Activated CD8-positive, alpha-beta T cell treated with anti-CD3 and anti-CD28 coated beads for 36 hours (primary cell): ENCODE data around the gene PLXNB2. TPM values are rescaled to one million over a fixed set of nuclear protein-coding genes. Genes with fewer than 3 reads are reported as not detected.

Experiments used
- ATAC-seq: fragments of 200-7000 bp; cut with Tn5 transposase; one replicate; pipeline ENCODE4 v1.10.0; 2021; ENCODE audit warnings: mild to moderate bottlenecking, moderate library complexity
- CTCF ChIA-PET: fragments of 350-600 bp; sonication (Branson Sonifier 250); formaldehyde crosslinking; loops from one replicate; lab custom pipeline; 2021; ENCODE audit warnings: antibody characterized with exemption; lab: Charles Lee
- POLR2A ChIA-PET: fragments of 350-600 bp; sonication (Branson Sonifier 250); formaldehyde crosslinking; loops from one replicate; lab custom pipeline; 2021; ENCODE audit warnings: antibody characterized with exemption; lab: Charles Lee
- DNase-seq: peaks from one replicate; pipeline ENCODE4 v3.0.0-alpha.2; 2020
- H3K27ac Mint-ChIP-seq: one replicate; pipeline ENCODE4 v1.8.0; 2021; ENCODE audit warnings: mild to moderate bottlenecking, mixed read lengths
- H3K27me3 Mint-ChIP-seq: one replicate; pipeline ENCODE4 v1.8.0; 2021; ENCODE audit warnings: mixed read lengths
- H3K36me3 Mint-ChIP-seq: one replicate; pipeline ENCODE4 v1.8.0; 2021; ENCODE audit warnings: low read depth, mixed read lengths
- H3K4me1 Mint-ChIP-seq: one replicate; pipeline ENCODE4 v1.8.0; 2021; ENCODE audit warnings: low read depth, mixed read lengths
- H3K4me3 Mint-ChIP-seq: one replicate; pipeline ENCODE4 v1.8.0; 2021; ENCODE audit warnings: mild to moderate bottlenecking, moderate library complexity, mixed read lengths
- H3K9me3 Mint-ChIP-seq: one replicate; pipeline ENCODE4 v1.8.0; 2021; ENCODE audit warnings: mixed read lengths
- CTCF ChIP-seq: fragments of 200-600 bp; IDR thresholded peaks from one replicate; pipeline ENCODE4 v1.8.0; 2022; ENCODE audit warnings: antibody characterized with exemption, mild to moderate bottlenecking
- intact Hi-C: fragments of 100-400 bp; cut with micrococcal nuclease; formaldehyde crosslinking; loops from one replicate; pipeline ENCODE4 v1.10.0; 2022
- total RNA-seq, 2 experiments: library from RNA; stranded (reverse); gene quantifications; one replicate each; pipeline ENCODE4 v1.2.3, GENCODE V29; 2021

Gene PLXNB2
- total RNA-seq, 2 experiments from 2014 or later: 22.1 to 26.4 TPM

GRCh38 chr22:50299785-50300619 is 7.4 kb downstream of the PLXNB2 start:
- ATAC-seq (no peak), DNase-seq (no peak)
- POLR2A ChIA-PET: interaction anchor here (1.0 kb wide), 1 partner anchor 14 kb away, joined by 3 read pairs; no protein-coding TSS in a partner anchor

GRCh38 chr22:50298937-50299784 is 8.3 kb downstream of the PLXNB2 start:
- Mint-ChIP-seq H3K9me3 (no peaks in the 10 kb centered on the region), H3K4me3 (no peak overlapping the region), H3K36me3 (no peaks in the 10 kb centered on the region), H3K27ac (no peak overlapping the region), H3K4me1 (peaks cover 8% of the 10 kb centered on the region), H3K27me3 (peaks cover 9% of the 10 kb centered on the region)
- no peak for DNase-seq
- ATAC-seq: no peak
- POLR2A ChIA-PET: interaction anchor here (0.8 kb wide), 1 partner anchor 8 kb away, joined by 3 read pairs; the partner anchor contains the start of gene PLXNB2
- CTCF ChIA-PET: interaction anchor here (0.8 to 1.0 kb wide), 2 partner anchors 15 to 23 kb away, joined by 3 read pairs; no protein-coding TSS in a partner anchor
- intact Hi-C loops: no loop called here
- no peak for TF ChIP-seq CTCF

More at GRCh38 chr22:50299785-50300619, 7.4 kb downstream of the PLXNB2 start:
- Mint-ChIP-seq H3K4me1 (peaks cover 6% of the 10 kb centered on the region), H3K36me3 (no peaks in the 10 kb centered on the region), H3K27me3 (peaks cover 9% of the 10 kb centered on the region), H3K27ac (no peak overlapping the region), H3K9me3 (no peaks in the 10 kb centered on the region), H3K4me3 (no peak overlapping the region)
- intact Hi-C loops: no loop called here
- CTCF ChIA-PET: interaction anchor here (1.0 kb wide), 1 partner anchor 14 kb away, joined by 3 read pairs; no protein-coding TSS in a partner anchor
- no peak for TF ChIP-seq CTCF

GRCh38 chr22:50298266-50298637 is 9.2 kb downstream of the PLXNB2 start:
- POLR2A ChIA-PET: no interaction called here
- intact Hi-C loops: no loop called here
- CTCF ChIA-PET: no interaction called here
- Mint-ChIP-seq H3K9me3 (no peaks in the 10 kb centered on the region), H3K36me3 (no peaks in the 10 kb centered on the region), H3K4me1 (peaks cover 8% of the 10 kb centered on the region), H3K4me3 (no peak overlapping the region), H3K27me3 (peaks cover 9% of the 10 kb centered on the region), H3K27ac (no peak overlapping the region)
- ATAC-seq (no peak), DNase-seq (no peak)
- TF ChIP-seq CTCF: no peak

GRCh38 chr22:50297510-50298265 is 9.8 kb downstream of the PLXNB2 start:
- H3K27ac Mint-ChIP-seq: no peak overlapping the region
- intact Hi-C loops: no loop called here

More at GRCh38 chr22:50297510-50298265, 9.8 kb downstream of the PLXNB2 start:
- ChIA-PET CTCF (interaction anchor here (0.8 kb wide), 1 partner anchor 9 kb away, joined by 3 read pairs; the partner anchor contains the start of gene PLXNB2), POLR2A (no interaction called here)
- Mint-ChIP-seq H3K27me3 (peaks cover 6% of the 10 kb centered on the region), H3K9me3 (no peaks in the 10 kb centered on the region), H3K4me3 (no peak overlapping the region), H3K36me3 (no peaks in the 10 kb centered on the region), H3K4me1 (peaks cover 6% of the 10 kb centered on the region)
- no peak for TF ChIP-seq CTCF
- DNase-seq (no peak), ATAC-seq (no peak)
